Fibroblast of skin of right quadriceps (primary cell): ENCODE data around the gene CXCL6.

Experiments
- DNase-seq: peaks from one replicate; pipeline ENCODE4 v3.0.0-alpha.2; 2013

CXCL6 gene

GRCh38 chr4:73843369-73843768 is 6.9 kb downstream of the CXCL6 start:
- no peak for DNase-seq

GRCh38 chr4:73844345-73844744 is 7.9 kb downstream of the CXCL6 start:
- DNase-seq = peak; percentile 71

GRCh38 chr4:73844806-73845205 is 8.3 kb downstream of the CXCL6 start:
- no peak for DNase-seq

- DNase-seq = no peak
Observed at GRCh38 chr4:73847526-73848182, 11.2 kb downstream of the CXCL6 start.

GRCh38 chr4:73848183-73848777 is 11.8 kb downstream of the CXCL6 start:
- no peak for DNase-seq

GRCh38 chr4:73850261-73850970 is 13.9 kb downstream of the CXCL6 start:
- no peak for DNase-seq

GRCh38 chr4:73851293-73851692 is 14.8 kb downstream of the CXCL6 start:
- DNase-seq = no peak

GRCh38 chr4:73852771-73853170 is 16.3 kb downstream of the CXCL6 start:
- DNase-seq = no peak

GRCh38 chr4:73853246-73853704 is 16.8 kb downstream of the CXCL6 start, which contains the start of gene PF4V1:
TSS of gene PF4V1 (plus strand) at chr4:73853296. CDS start at chr4:73853363, 67 bp downstream.
- no peak for DNase-seq

- no peak for DNase-seq
Observed at GRCh38 chr4:73853718-73854473, 17.4 kb downstream of the CXCL6 start.

- no peak for DNase-seq
Observed at GRCh38 chr4:73855406-73855805, 18.9 kb downstream of the CXCL6 start.

GRCh38 chr4:73856518-73856917 is 20.0 kb downstream of the CXCL6 start:
- peak; percentile 65 for DNase-seq

- peak; percentile 76 for DNase-seq
Observed at GRCh38 chr4:73859614-73860088, 23.2 kb downstream of the CXCL6 start.

- no peak for DNase-seq
Observed at GRCh38 chr4:73860181-73860580, 23.7 kb downstream of the CXCL6 start.

- no peak for DNase-seq
Observed at GRCh38 chr4:73860917-73861316, 24.4 kb downstream of the CXCL6 start.

- DNase-seq = no peak
Observed at GRCh38 chr4:73862322-73862721, 25.8 kb downstream of the CXCL6 start.

- no peak for DNase-seq
Observed at GRCh38 chr4:73864365-73864764, 27.9 kb downstream of the CXCL6 start.

- DNase-seq = no peak
Observed at GRCh38 chr4:73864961-73865360, 28.5 kb downstream of the CXCL6 start.

- DNase-seq = no peak
Observed at GRCh38 chr4:73865431-73866096, 29.1 kb downstream of the CXCL6 start.

- no peak for DNase-seq
Observed at GRCh38 chr4:73866246-73866645, 29.8 kb downstream of the CXCL6 start.

GRCh38 chr4:73867783-73868182 is 31.3 kb downstream of the CXCL6 start:
- no peak for DNase-seq
